ENCODE data around the gene MLXIPL. TPM values are rescaled to one million over a fixed set of nuclear protein-coding genes. Genes with fewer than 3 reads are reported as not detected.
A peak's percentile ranks its signal among the peaks of the same experiment; 100 is the strongest.
"Not testable (repeated sequence)": the region's sequence is repeated elsewhere in the genome, so short reads cannot be mapped to it uniquely, and the experiment has no call there.

The MLXIPL gene
- total RNA-seq, 2 donors from 2014 or later = 0.43 TPM; not detected in 1

- Mint-ChIP-seq H3K4me1 (ENCODE audit: low read depth in 2 of 2) (no peaks in the 10 kb centered on the region), H3K4me3 (no peak overlapping the region), H3K9me3 (no peaks in the 10 kb centered on the region), H3K27ac (no peak overlapping the region), H3K36me3 (no peaks in the 10 kb centered on the region), H3K27me3 (peaks cover 25 to 46% of the 10 kb centered on the region in 2 donors)
- no peak for DNase-seq (ENCODE audit: low spot score)
- ATAC-seq = no peak
Observed at GRCh38 chr7:73633323-73633722, 9.0 kb upstream of the MLXIPL start.

- DNase-seq (ENCODE audit: low spot score) (no peak), ATAC-seq (no peak)
- Mint-ChIP-seq H3K4me3 (no peak overlapping the region), H3K27ac (no peak overlapping the region), H3K36me3 (no peaks in the 10 kb centered on the region), H3K4me1 (ENCODE audit: low read depth in 2 of 2) (no peaks in the 10 kb centered on the region), H3K27me3 (peaks cover 32 to 57% of the 10 kb centered on the region in 2 donors), H3K9me3 (no peaks in the 10 kb centered on the region)
Observed at GRCh38 chr7:73631558-73631957, 7.2 kb upstream of the MLXIPL start.

- Mint-ChIP-seq H3K27me3 (peaks cover 29 to 41% of the 10 kb centered on the region in 2 donors), H3K36me3 (no peaks in the 10 kb centered on the region), H3K4me3 (no peak overlapping the region)
Observed at GRCh38 chr7:73628504-73628903, 4.2 kb upstream of the MLXIPL start.

GRCh38 chr7:73626814-73627213 lies 2.5 kb upstream of the MLXIPL start:
- Mint-ChIP-seq H3K36me3 (no peaks in the 10 kb centered on the region), H3K4me1 (ENCODE audit: low read depth in 2 of 2) (peaks cover 0 to 5% of the 10 kb centered on the region in 2 donors), H3K27me3 (peaks cover 28 to 35% of the 10 kb centered on the region in 2 donors), H3K27ac (no peak overlapping the region), H3K4me3 (no peak overlapping the region), H3K9me3 (no peaks in the 10 kb centered on the region)
- no peak for ATAC-seq
- no peak for DNase-seq (ENCODE audit: low spot score)

More at GRCh38 chr7:73628504-73628903, 4.2 kb upstream of the MLXIPL start:
- DNase-seq (ENCODE audit: low spot score) = no peak
- Mint-ChIP-seq H3K4me1 (ENCODE audit: low read depth in 2 of 2) (peaks cover 0 to 3% of the 10 kb centered on the region in 2 donors), H3K9me3 (no peaks in the 10 kb centered on the region), H3K27ac (no peak overlapping the region)
- ATAC-seq = no peak

GRCh38 chr7:73625276-73625675 lies 954 bp upstream of the MLXIPL start:
- ATAC-seq (no peak), DNase-seq (ENCODE audit: low spot score) (no peak)
- Mint-ChIP-seq H3K4me1 (ENCODE audit: low read depth in 2 of 2) (peaks cover 0 to 5% of the 10 kb centered on the region in 2 donors), H3K4me3 (no peak overlapping the region), H3K27me3 (peaks cover 28 to 33% of the 10 kb centered on the region in 2 donors), H3K9me3 (no peaks in the 10 kb centered on the region), H3K36me3 (no peaks in the 10 kb centered on the region), H3K27ac (no peak overlapping the region)

- ATAC-seq = no peak
- peak overlapping the region; percentile 32 for H3K4me3 Mint-ChIP-seq
- peaks cover 0 to 5% of the 10 kb centered on the region in 2 donors for H3K4me1 Mint-ChIP-seq (ENCODE audit: low read depth in 2 of 2)
Observed at GRCh38 chr7:73624669-73625001, 313 bp upstream of the MLXIPL start.

GRCh38 chr7:73622909-73623797 lies 1.2 kb downstream of the MLXIPL start:
- Mint-ChIP-seq H3K27ac (no peak overlapping the region), H3K4me3 (peak overlapping the region; percentile 8), H3K4me1 (ENCODE audit: low read depth in 2 of 2) (peaks cover 0 to 5% of the 10 kb centered on the region in 2 donors), H3K36me3 (no peaks in the 10 kb centered on the region), H3K27me3 (peaks cover 24 to 27% of the 10 kb centered on the region in 2 donors), H3K9me3 (no peaks in the 10 kb centered on the region)
- no peak for ATAC-seq
- DNase-seq (ENCODE audit: low spot score) = no peak

More at GRCh38 chr7:73624669-73625001, 313 bp upstream of the MLXIPL start:
- no peak overlapping the region for H3K27ac Mint-ChIP-seq
- H3K27me3 Mint-ChIP-seq = peaks cover 30 to 38% of the 10 kb centered on the region in 2 donors
- DNase-seq (ENCODE audit: low spot score) = no peak
- H3K9me3 Mint-ChIP-seq = no peaks in the 10 kb centered on the region
- H3K36me3 Mint-ChIP-seq = no peaks in the 10 kb centered on the region

- Mint-ChIP-seq H3K9me3 (no peaks in the 10 kb centered on the region), H3K27me3 (peaks cover 18 to 20% of the 10 kb centered on the region in 2 donors), H3K36me3 (no peaks in the 10 kb centered on the region), H3K4me1 (ENCODE audit: low read depth in 2 of 2) (peaks cover 0 to 5% of the 10 kb centered on the region in 2 donors), H3K4me3 (no peak overlapping the region), H3K27ac (no peak overlapping the region)
- ATAC-seq = no peak
- no peak for DNase-seq (ENCODE audit: low spot score)
Observed at GRCh38 chr7:73622527-73622908, 1.8 kb downstream of the MLXIPL start.

GRCh38 chr7:73621168-73622063 lies 2.9 kb downstream of the MLXIPL start:
- Mint-ChIP-seq H3K4me1 (ENCODE audit: low read depth in 2 of 2) (peaks cover 0 to 5% of the 10 kb centered on the region in 2 donors), H3K4me3 (no peak overlapping the region), H3K36me3 (no peaks in the 10 kb centered on the region), H3K27me3 (peaks cover 16 to 17% of the 10 kb centered on the region in 2 donors), H3K27ac (no peak overlapping the region), H3K9me3 (no peaks in the 10 kb centered on the region)
- DNase-seq (ENCODE audit: low spot score) (no peak), ATAC-seq (no peak)

- peaks cover 16 to 17% of the 10 kb centered on the region in 2 donors for H3K27me3 Mint-ChIP-seq
- not testable (repeated sequence) for ATAC-seq; H3K9me3 Mint-ChIP-seq; DNase-seq (ENCODE audit: low spot score); H3K27ac Mint-ChIP-seq; H3K4me1 Mint-ChIP-seq (ENCODE audit: low read depth in 2 of 2); H3K4me3 Mint-ChIP-seq; H3K36me3 Mint-ChIP-seq
Observed at GRCh38 chr7:73619394-73619793, 4.9 kb downstream of the MLXIPL start.

- ATAC-seq = no peak
- Mint-ChIP-seq H3K27ac (no peak overlapping the region), H3K9me3 (no peaks in the 10 kb centered on the region), H3K36me3 (no peaks in the 10 kb centered on the region), H3K27me3 (peaks cover 15 to 20% of the 10 kb centered on the region in 2 donors), H3K4me3 (no peak overlapping the region), H3K4me1 (ENCODE audit: low read depth in 2 of 2) (peaks cover 0 to 2% of the 10 kb centered on the region in 2 donors)
- no peak for DNase-seq (ENCODE audit: low spot score)
Observed at GRCh38 chr7:73618538-73618937, 5.8 kb downstream of the MLXIPL start.

- ATAC-seq; H3K4me1 Mint-ChIP-seq (ENCODE audit: low read depth in 2 of 2); H3K4me3 Mint-ChIP-seq; H3K27ac Mint-ChIP-seq; DNase-seq (ENCODE audit: low spot score); H3K9me3 Mint-ChIP-seq; H3K36me3 Mint-ChIP-seq: not testable (repeated sequence)
- peaks cover 12 to 18% of the 10 kb centered on the region in 2 donors for H3K27me3 Mint-ChIP-seq
Observed at GRCh38 chr7:73617520-73617919, 6.8 kb downstream of the MLXIPL start.

GRCh38 chr7:73615886-73616285 lies 8.4 kb downstream of the MLXIPL start:
- ATAC-seq (no peak), DNase-seq (ENCODE audit: low spot score) (no peak)
- H3K4me1 Mint-ChIP-seq (ENCODE audit: low read depth in 2 of 2) = no peaks in the 10 kb centered on the region
- no peak overlapping the region for H3K27ac Mint-ChIP-seq
- no peaks in the 10 kb centered on the region for H3K36me3 Mint-ChIP-seq
- no peaks in the 10 kb centered on the region for H3K9me3 Mint-ChIP-seq
- H3K27me3 Mint-ChIP-seq = peaks cover 15% of the 10 kb centered on the region in 2 donors
- no peak overlapping the region for H3K4me3 Mint-ChIP-seq

- not testable (repeated sequence) for ATAC-seq; H3K9me3 Mint-ChIP-seq; H3K4me3 Mint-ChIP-seq; H3K27ac Mint-ChIP-seq; DNase-seq (ENCODE audit: low spot score); H3K4me1 Mint-ChIP-seq (ENCODE audit: low read depth in 2 of 2); H3K36me3 Mint-ChIP-seq
- peaks cover 17 to 19% of the 10 kb centered on the region in 2 donors for H3K27me3 Mint-ChIP-seq
Observed at GRCh38 chr7:73614937-73615336, 9.4 kb downstream of the MLXIPL start.

All from natural killer cell treated with Interleukin-12 subunit alpha and Interleukin-12 subunit beta and Interleukin-15 and Interleukin-18, amount 100 ng/mL, for 72 hours (primary cell).